Fibroblast of villous mesenchyme (primary cell): ENCODE measurements around the gene RUFY4. TPM values are rescaled to one million over a fixed set of nuclear protein-coding genes. Genes with fewer than 3 reads are reported as not detected.
"Not testable (repeated sequence)": the region's sequence is repeated elsewhere in the genome, so short reads cannot be mapped to it uniquely, and the experiment has no call there.

Source experiments
- DNase-seq: peaks from one replicate; pipeline ENCODE4 v3.0.0-alpha.2; 2010; ENCODE audit warnings: low read depth
- H3K4me3 ChIP-seq: 2 replicates; pipeline ENCODE4 v1.5.1; 2011; ENCODE audit warnings: low read depth, mild to moderate bottlenecking, low read length
- total RNA-seq: library from RNA; depleted of rRNA; stranded (reverse); fragments of >200 nt; gene quantifications from 2 replicates; pipeline ENCODE4 v1.2.3, GENCODE V29; 2012
- TF ChIP-seq, protein P1 (sequence below): IDR thresholded peaks from 2 replicates; pipeline ENCODE4 v1.5.1; 2012; ENCODE audit warnings: low read depth, mild to moderate bottlenecking, low read length; ENCODE audit not compliant: insufficient read depth

Gene RUFY4
- total RNA-seq, 1 donor, result not detected

DNA sequence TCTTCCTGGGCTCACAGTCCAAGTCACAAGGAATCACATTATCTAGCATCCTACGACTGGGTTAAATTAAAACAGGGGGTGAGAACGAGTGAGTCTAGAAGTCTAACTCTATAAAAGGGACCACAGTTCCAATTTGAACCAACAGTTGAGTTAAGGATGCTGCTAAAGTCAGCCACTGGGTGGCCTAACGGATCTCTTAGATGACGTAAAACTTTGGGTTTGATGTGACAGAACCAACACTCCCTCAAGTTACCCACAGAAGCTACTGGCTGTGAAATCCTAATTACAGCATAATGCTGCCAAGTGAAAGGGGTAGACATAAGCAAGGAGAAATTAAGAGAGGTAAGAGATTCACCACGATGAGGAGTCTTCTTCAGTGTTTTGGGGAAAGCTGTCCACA is 32.7 kb upstream of the RUFY4 start:
- H3K4me3 ChIP-seq, result no peak overlapping the region
- DNase-seq, result peak; percentile 12
- TF ChIP-seq, protein P1, sequence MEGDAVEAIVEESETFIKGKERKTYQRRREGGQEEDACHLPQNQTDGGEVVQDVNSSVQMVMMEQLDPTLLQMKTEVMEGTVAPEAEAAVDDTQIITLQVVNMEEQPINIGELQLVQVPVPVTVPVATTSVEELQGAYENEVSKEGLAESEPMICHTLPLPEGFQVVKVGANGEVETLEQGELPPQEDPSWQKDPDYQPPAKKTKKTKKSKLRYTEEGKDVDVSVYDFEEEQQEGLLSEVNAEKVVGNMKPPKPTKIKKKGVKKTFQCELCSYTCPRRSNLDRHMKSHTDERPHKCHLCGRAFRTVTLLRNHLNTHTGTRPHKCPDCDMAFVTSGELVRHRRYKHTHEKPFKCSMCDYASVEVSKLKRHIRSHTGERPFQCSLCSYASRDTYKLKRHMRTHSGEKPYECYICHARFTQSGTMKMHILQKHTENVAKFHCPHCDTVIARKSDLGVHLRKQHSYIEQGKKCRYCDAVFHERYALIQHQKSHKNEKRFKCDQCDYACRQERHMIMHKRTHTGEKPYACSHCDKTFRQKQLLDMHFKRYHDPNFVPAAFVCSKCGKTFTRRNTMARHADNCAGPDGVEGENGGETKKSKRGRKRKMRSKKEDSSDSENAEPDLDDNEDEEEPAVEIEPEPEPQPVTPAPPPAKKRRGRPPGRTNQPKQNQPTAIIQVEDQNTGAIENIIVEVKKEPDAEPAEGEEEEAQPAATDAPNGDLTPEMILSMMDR, result peak; percentile 22

DNA sequence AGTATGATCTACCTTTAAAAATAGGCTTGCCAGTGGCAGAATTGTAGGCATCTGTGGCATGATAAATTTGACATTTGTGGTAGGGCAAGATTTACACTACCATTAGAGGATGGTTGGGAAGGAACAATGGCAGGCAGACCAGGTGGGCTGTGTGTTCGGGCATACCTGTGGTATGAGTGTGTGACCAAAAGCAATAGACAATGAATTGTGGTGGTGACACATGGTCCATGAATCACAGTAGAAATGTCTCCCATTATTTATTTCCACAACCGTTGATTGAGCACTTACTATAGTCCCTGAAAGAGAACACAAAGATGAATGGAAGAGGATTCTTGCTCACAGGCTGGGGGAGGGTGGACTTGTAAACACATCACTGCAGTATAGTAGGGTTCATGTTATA is 29.9 kb upstream of the RUFY4 start:
- H3K4me3 ChIP-seq, result no peak overlapping the region
- no peak for DNase-seq
- TF ChIP-seq, protein P1, result no peak

DNA sequence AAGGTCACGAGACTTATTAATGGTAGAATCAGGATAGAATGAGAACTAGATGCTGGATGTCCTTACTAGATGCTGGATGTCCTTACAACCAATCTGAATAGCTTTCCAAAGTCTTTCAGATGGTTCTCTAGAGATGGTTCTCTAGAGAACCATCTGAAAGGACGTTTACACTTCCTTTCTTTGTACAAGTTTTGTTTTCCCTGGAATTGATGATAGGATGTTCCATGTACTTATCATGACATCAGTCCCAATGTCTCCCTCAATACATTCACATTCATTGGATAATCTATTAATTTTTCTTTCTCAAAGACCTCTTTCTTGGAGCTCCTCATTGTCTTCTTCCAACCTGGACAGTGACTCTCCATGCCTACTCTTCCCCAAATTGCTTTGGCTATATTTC is 28.2 kb upstream of the RUFY4 start:
- TF ChIP-seq, protein P1, result no peak
- DNase-seq, result no peak
- H3K4me3 ChIP-seq, result no peak overlapping the region

DNA sequence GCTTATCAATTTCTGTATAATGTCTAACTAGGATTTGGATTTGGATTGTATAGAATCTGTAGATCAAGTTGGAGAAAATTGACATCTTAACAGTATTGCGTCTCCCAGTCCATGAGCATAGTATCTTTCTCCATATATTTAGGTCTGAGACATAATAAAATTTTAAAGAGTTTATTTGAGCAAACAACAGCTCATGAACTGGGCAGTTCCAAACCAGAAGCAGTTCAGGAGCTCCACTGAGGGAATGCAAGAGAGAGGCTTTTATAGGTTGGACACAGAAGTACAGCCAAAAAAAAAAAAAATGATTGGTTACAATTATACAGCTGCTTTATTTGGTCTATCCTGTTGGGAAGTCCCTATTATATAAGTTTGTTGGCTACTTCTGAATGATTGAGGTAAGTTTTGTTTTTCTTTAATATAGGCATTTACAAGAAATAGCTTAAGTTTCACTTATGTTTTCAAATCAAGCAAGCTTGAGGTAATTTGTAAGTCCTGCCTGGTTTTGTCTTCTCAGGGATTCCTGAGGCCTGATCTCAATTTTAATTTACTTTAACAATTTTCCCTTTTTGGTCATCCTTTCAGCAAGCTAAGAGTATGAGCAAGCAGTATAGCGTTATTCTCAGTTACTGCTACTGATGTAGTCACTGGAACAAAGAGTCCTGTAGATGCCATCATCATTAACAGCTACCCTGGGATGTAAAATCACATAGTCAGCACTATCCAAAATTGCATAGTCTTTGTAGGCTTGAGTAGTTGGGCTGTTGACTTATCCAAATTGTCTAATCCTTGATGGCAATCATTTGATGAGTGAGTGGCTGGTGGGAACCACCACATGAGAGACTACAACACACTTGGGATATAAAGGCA is 27.5 kb upstream of the RUFY4 start:
- no peak for DNase-seq
- no peak overlapping the region for H3K4me3 ChIP-seq
- TF ChIP-seq, protein P1, result no peak

DNA sequence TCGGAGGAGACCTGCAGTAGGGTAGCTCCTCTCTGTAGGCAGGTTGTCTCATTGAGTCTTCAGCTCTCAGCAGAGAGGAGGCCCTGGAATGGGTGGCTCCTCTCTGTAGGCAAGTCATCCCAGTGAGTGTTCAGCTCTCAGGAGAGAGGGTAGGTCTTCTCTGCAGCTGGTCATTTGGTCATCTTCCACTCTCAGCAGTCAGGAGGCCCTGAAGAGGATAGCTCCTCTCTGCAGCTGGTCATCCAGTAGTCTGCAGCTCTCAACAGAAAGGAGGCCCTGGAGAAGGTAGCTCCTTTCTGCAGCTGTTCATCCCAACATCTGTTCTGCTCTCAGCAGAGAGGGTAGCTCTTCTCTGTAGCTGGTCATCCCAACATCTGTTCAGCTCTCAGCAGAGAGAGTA is 26.0 kb upstream of the RUFY4 start:
- no peak for DNase-seq
- TF ChIP-seq, protein P1, result no peak
- H3K4me3 ChIP-seq, result no peak overlapping the region

DNA sequence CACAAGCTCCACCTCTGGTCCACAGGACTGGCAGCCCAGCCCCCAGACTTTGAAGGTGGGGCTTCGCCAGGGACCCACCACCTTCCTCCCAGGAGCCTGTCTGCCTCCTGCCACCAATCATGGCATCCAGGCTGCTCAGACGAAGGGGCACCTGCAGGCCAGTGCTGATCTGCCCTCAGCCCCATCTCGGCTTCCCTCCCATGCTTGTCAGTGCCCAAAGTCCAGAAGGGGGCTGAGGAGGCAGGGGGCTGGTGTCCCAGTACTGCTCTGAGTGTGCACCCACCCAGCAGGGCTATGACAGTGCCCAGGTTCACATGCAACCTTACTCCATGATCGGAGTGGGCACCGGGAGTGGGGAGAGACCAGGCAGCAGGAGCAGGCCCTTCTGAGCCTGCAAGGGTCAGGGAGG is 25.3 kb upstream of the RUFY4 start:
- DNase-seq, result no peak
- no peak overlapping the region for H3K4me3 ChIP-seq
- TF ChIP-seq, protein P1, result no peak

DNA sequence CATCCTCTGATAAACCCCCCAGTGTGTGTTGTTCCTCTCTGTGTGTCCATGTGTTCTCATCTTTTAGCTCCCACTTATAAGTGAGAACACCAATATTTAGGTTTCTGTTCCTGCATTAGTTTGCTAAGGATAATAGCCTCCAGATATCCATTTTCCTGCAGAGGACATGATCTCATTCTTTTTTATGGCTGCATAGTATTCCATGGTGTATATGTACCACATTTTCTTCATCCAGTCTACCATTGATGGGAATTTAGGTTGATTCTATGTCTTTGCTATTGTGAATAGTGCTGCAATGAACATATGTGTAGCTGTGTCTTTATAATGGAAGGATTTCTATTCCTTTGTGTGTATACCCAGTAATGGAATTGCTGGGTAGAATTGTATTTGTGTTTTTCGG is 24.5 kb upstream of the RUFY4 start:
- not testable (repeated sequence) for DNase-seq, H3K4me3 ChIP-seq
